ENCODE data around the gene RFC4. TPM values are rescaled to one million over a fixed set of nuclear protein-coding genes. Genes with fewer than 3 reads are reported as not detected.

Gene RFC4
- total RNA-seq, 1 experiment from 2014 or later: 33.2 TPM

DNA sequence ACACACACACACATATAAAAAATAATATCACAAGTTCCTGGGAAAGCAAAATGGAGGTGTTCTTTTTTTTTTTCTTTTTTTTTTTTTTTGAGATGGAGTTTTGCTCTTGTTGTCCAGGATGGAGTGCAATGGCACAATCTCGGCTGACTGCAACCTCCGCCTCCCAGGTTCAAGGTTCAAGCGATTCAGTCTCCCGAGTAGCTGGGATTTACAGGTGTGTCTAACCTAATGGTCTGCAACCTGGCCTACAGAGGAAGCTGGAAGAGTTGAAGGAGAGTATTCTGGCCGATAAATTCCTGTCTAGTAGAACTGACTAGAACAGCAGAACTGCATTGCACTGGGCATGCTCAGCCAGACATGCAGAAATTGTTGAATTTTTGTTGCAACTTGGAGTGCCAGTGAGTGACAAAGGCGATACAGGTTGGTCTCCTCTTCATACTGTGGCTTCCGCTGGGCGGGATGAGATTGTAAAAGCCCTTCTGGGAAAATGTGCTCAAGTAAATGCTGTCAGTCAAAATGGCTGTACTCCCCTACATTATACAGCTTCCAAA is 45.3 kb downstream of the RFC4 start:
- CTCF ChIA-PET: interaction anchor here (0.6 kb wide), 1 partner anchor 225 kb away, joined by 3 read pairs; no protein-coding TSS in a partner anchor
- no peak overlapping the region for H3K27ac Mint-ChIP-seq (ENCODE audit: low read depth, unreplicated experiment)
- POLR2A ChIA-PET: interaction anchor here (0.7 to 0.8 kb wide), 2 partner anchors 10 to 27 kb away, joined by 3 read pairs; no protein-coding TSS in a partner anchor
- no peaks in the 10 kb centered on the region for H3K27me3 Mint-ChIP-seq (ENCODE audit: insufficient read depth, unreplicated experiment)
- H3K4me1 Mint-ChIP-seq (ENCODE audit: insufficient read depth, unreplicated experiment): peaks cover 5% of the 10 kb centered on the region
- BruUV-seq (replicated peaks): no TSS peak
- DNase-seq (ENCODE audit: unreplicated experiment): no peak
- H3K4me3 Mint-ChIP-seq (ENCODE audit: unreplicated experiment): no peak overlapping the region
- intact Hi-C loops (cut with micrococcal nuclease): no loop called here
- TF ChIP-seq, protein P1, sequence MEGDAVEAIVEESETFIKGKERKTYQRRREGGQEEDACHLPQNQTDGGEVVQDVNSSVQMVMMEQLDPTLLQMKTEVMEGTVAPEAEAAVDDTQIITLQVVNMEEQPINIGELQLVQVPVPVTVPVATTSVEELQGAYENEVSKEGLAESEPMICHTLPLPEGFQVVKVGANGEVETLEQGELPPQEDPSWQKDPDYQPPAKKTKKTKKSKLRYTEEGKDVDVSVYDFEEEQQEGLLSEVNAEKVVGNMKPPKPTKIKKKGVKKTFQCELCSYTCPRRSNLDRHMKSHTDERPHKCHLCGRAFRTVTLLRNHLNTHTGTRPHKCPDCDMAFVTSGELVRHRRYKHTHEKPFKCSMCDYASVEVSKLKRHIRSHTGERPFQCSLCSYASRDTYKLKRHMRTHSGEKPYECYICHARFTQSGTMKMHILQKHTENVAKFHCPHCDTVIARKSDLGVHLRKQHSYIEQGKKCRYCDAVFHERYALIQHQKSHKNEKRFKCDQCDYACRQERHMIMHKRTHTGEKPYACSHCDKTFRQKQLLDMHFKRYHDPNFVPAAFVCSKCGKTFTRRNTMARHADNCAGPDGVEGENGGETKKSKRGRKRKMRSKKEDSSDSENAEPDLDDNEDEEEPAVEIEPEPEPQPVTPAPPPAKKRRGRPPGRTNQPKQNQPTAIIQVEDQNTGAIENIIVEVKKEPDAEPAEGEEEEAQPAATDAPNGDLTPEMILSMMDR (IDR thresholded peaks at IDR 0.05; ENCODE audit: unreplicated experiment): no peak
- no peaks in the 10 kb centered on the region for H3K9me3 Mint-ChIP-seq (ENCODE audit: unreplicated experiment)
- no peaks in the 10 kb centered on the region for H3K36me3 Mint-ChIP-seq (ENCODE audit: insufficient read depth, unreplicated experiment)

GRCh38 chr3:186760141-186760833 is 46.0 kb downstream of the RFC4 start:
- ChIA-PET POLR2A (interaction anchor here (0.7 to 0.8 kb wide), 2 partner anchors 11 to 27 kb away, joined by 3 read pairs; no protein-coding TSS in a partner anchor), CTCF (no interaction called here)
- H3K36me3 Mint-ChIP-seq (ENCODE audit: insufficient read depth, unreplicated experiment): no peaks in the 10 kb centered on the region
- no TSS peak for BruUV-seq (replicated peaks)
- H3K4me1 Mint-ChIP-seq (ENCODE audit: insufficient read depth, unreplicated experiment): peaks cover 5% of the 10 kb centered on the region
- intact Hi-C loops (cut with micrococcal nuclease): no loop called here
- no peaks in the 10 kb centered on the region for H3K9me3 Mint-ChIP-seq (ENCODE audit: unreplicated experiment)
- no peak overlapping the region for H3K27ac Mint-ChIP-seq (ENCODE audit: low read depth, unreplicated experiment)
- no peaks in the 10 kb centered on the region for H3K27me3 Mint-ChIP-seq (ENCODE audit: insufficient read depth, unreplicated experiment)
- DNase-seq (ENCODE audit: unreplicated experiment): peak; percentile 50
- TF ChIP-seq, protein P1 (IDR thresholded peaks at IDR 0.05; ENCODE audit: unreplicated experiment): no peak
- H3K4me3 Mint-ChIP-seq (ENCODE audit: unreplicated experiment): no peak overlapping the region

- Mint-ChIP-seq H3K36me3 (ENCODE audit: insufficient read depth, unreplicated experiment) (no peaks in the 10 kb centered on the region), H3K4me1 (ENCODE audit: insufficient read depth, unreplicated experiment) (peaks cover 5% of the 10 kb centered on the region), H3K4me3 (ENCODE audit: unreplicated experiment) (no peak overlapping the region), H3K9me3 (ENCODE audit: unreplicated experiment) (no peaks in the 10 kb centered on the region), H3K27ac (ENCODE audit: low read depth, unreplicated experiment) (no peak overlapping the region), H3K27me3 (ENCODE audit: insufficient read depth, unreplicated experiment) (no peaks in the 10 kb centered on the region)
- TF ChIP-seq, protein P1 (IDR thresholded peaks at IDR 0.05; ENCODE audit: unreplicated experiment): no peak
- POLR2A ChIA-PET: no interaction called here
- intact Hi-C loops (cut with micrococcal nuclease): no loop called here
- DNase-seq (ENCODE audit: unreplicated experiment): no peak
- BruUV-seq (replicated peaks): no TSS peak
- CTCF ChIA-PET: interaction anchor here (0.8 to 1.0 kb wide), 2 partner anchors 25 to 142 kb away, joined by 3 to 7 read pairs; no protein-coding TSS in a partner anchor
These were observed 46.9 kb downstream of the RFC4 start for GRCh38 chr3:186759231-186759930.

- POLR2A ChIA-PET: interaction anchor here (2.2 kb wide), 1 partner anchor 25 kb away, joined by 5 read pairs; the partner anchor contains the start of gene EIF4A2
- DNase-seq (ENCODE audit: unreplicated experiment): no peak
These were observed 48.5 kb downstream of the RFC4 start for GRCh38 chr3:186757686-186758220.

More at GRCh38 chr3:186757686-186758220, 48.5 kb downstream of the RFC4 start:
- H3K27ac Mint-ChIP-seq (ENCODE audit: low read depth, unreplicated experiment): no peak overlapping the region
- peaks cover 13% of the 10 kb centered on the region for H3K4me1 Mint-ChIP-seq (ENCODE audit: insufficient read depth, unreplicated experiment)
- CTCF ChIA-PET: interaction anchor here (0.6 kb wide), 1 partner anchor 10 kb away, joined by 4 read pairs; no protein-coding TSS in a partner anchor
- no peak overlapping the region for H3K4me3 Mint-ChIP-seq (ENCODE audit: unreplicated experiment)
- no TSS peak for BruUV-seq (replicated peaks)
- no peaks in the 10 kb centered on the region for H3K9me3 Mint-ChIP-seq (ENCODE audit: unreplicated experiment)
- no peaks in the 10 kb centered on the region for H3K36me3 Mint-ChIP-seq (ENCODE audit: insufficient read depth, unreplicated experiment)
- TF ChIP-seq, protein P1 (IDR thresholded peaks at IDR 0.05; ENCODE audit: unreplicated experiment): no peak
- intact Hi-C loops (cut with micrococcal nuclease): no loop called here
- H3K27me3 Mint-ChIP-seq (ENCODE audit: insufficient read depth, unreplicated experiment): no peaks in the 10 kb centered on the region

Measured in MCF 10A (cell line).